Right lobe of liver (tissue), 6 donors: ENCODE results near the gene MTMR2. TPM values are rescaled to one million over a fixed set of nuclear protein-coding genes. Genes with fewer than 3 reads are reported as not detected.

Source experiments
- ATAC-seq, 4 donors: fragments of 200-7000 bp; cut with Tn5 transposase; one replicate each; pipeline ENCODE4 v1.9.1; 2020; ENCODE audit warnings: mild to moderate bottlenecking in 4 of 4, moderate library complexity in 4 of 4
- DNase-seq, 3 donors: peaks; one replicate each; pipeline ENCODE4 v3.0.0-alpha.2; 2020
- H3K27ac ChIP-seq, 3 donors: fragments of 200-600 bp; one replicate each; pipeline ENCODE4 v1.8.0; 2022
- H3K27me3 ChIP-seq, 2 donors: fragments of 200-600 bp; one replicate each; pipeline ENCODE4 v1.8.0; 2022
- H3K36me3 ChIP-seq, 4 donors: fragments of 200-600 bp; sonication (generic) in 1 of 4; one replicate each; pipeline versions ENCODE4 v1.5.1 to v1.8.0; 2017 to 2022; ENCODE audit warnings: control low read depth in 1 of 4
- H3K4me1 ChIP-seq, 4 donors: fragments of 200-600 bp; sonication (generic) in 1 of 4; one replicate each; pipeline versions ENCODE4 v1.5.1 to v1.8.0; 2017 to 2022; ENCODE audit warnings: control low read depth in 1 of 4
- H3K4me3 ChIP-seq, 3 donors: fragments of 200-600 bp; one replicate each; pipeline ENCODE4 v1.8.0; 2022
- H3K9me3 ChIP-seq, 4 donors: fragments of 200-600 bp; sonication (generic) in 1 of 4; one replicate each; pipeline versions ENCODE4 v1.5.1 to v1.8.0; 2017 to 2022; ENCODE audit warnings: control low read depth in 1 of 4
- CTCF ChIP-seq, 4 donors: fragments of 200-600 bp in 3 of 4; fragments of 450-650 bp in 1 of 4; IDR thresholded peaks; one replicate each; pipeline versions ENCODE4 v1.5.1 to v1.8.0; 2016 to 2022; ENCODE audit warnings: antibody characterized with exemption in 4 of 4, mild to moderate bottlenecking in 2 of 4
- POLR2A ChIP-seq: fragments of 450-650 bp; IDR thresholded peaks from one replicate; pipeline ENCODE4 v1.6.1; 2017; ENCODE audit warnings: antibody characterized with exemption, mild to moderate bottlenecking
- WGBS: methylation state at CpG from one replicate; pipeline ENCODE4 v1.1.6; 2018; ENCODE audit warnings: low coverage, low lambda C conversion rate; ENCODE audit not compliant: insufficient coverage; ENCODE audit errors: missing lambda C conversion rate; 5-methylcytosine and 5-hydroxymethylcytosine counted together
- intact Hi-C, 2 donors: fragments of 100-400 bp; cut with DNase I; formaldehyde crosslinking; loops; one replicate each; pipeline versions ENCODE4 v1.11.2 to v1.14.1; 2022
- total RNA-seq, 6 experiments: library from RNA; depleted of rRNA in 2 of 6; stranded (reverse); fragments of >200 nt in 2 of 6; fragmentation: NEBNext Ultra II Directional in 3 of 6; extraction: Animal tissue kit (Norgen Biotek cat#: 25700) in 3 of 6; gene quantifications; one replicate each; pipeline versions ENCODE4 v1.1.0 to v1.2.4, GENCODE V29; 2016 to 2023
- donor health status: DM: no; HTN: yes; CAD: no.
- donor health status: DM: no; HTN: no; CAD: no.
- donor health status: DM: no; HTN: no; CAD: no.
- donor health status: DM: no; HTN: yes; CAD: no.
- donor health status: DM: no; HTN: yes; CAD: no.

The MTMR2 gene
- total RNA-seq, 6 experiments from 2014 or later = 1.7 to 8.7 (median 3.9) TPM

GRCh38 chr11:95793116-95793515, 130.8 kb downstream of the MTMR2 start:
- H3K27me3 ChIP-seq = no peaks in the 10 kb centered on the region
- H3K4me1 ChIP-seq = peaks cover 0 to 21% (median 6%) of the 10 kb centered on the region in 4 donors
- no peak for DNase-seq
- ATAC-seq = no peak
- H3K9me3 ChIP-seq = no peaks in the 10 kb centered on the region
- intact Hi-C loops = no loop called here
- 82% methylated on average over 4 of the region's 4 CpGs for WGBS
- H3K36me3 ChIP-seq = no peaks in the 10 kb centered on the region
- no peak for TF ChIP-seq POLR2A
- TF ChIP-seq CTCF (IDR thresholded peaks at IDR 0.05) = no peak
- peak overlapping the region; percentile 1 to 100 (median 99) for H3K27ac ChIP-seq
- H3K4me3 ChIP-seq = no peak overlapping the region

GRCh38 chr11:95792700-95793099, 131.2 kb downstream of the MTMR2 start:
- Histone ChIP-seq H3K27ac (peak overlapping the region in 2 of 3 donors; percentile 99 to 100), H3K36me3 (peaks cover 0 to 3% (median under 1%) of the 10 kb centered on the region in 4 donors), H3K9me3 (no peaks in the 10 kb centered on the region), H3K27me3 (no peaks in the 10 kb centered on the region), H3K4me1 (peaks cover 0 to 25% (median 7%) of the 10 kb centered on the region in 4 donors), H3K4me3 (no peak overlapping the region)
- no peak for DNase-seq
- no peak for TF ChIP-seq POLR2A
- no peak for TF ChIP-seq CTCF (IDR thresholded peaks at IDR 0.05)
- intact Hi-C loops = no loop called here
- ATAC-seq = no peak
- 87% methylated on average over 7 of the region's 7 CpGs for WGBS

GRCh38 chr11:95792200-95792599, 131.7 kb downstream of the MTMR2 start:
- H3K36me3 ChIP-seq = peaks cover 0 to 8% (median 3%) of the 10 kb centered on the region in 4 donors
- TF ChIP-seq CTCF (IDR thresholded peaks at IDR 0.05) (no peak), POLR2A (no peak)
- intact Hi-C loops = no loop called here
- peak overlapping the region; percentile 82 to 90 (median 89) for H3K4me3 ChIP-seq
- H3K4me1 ChIP-seq = peaks cover 0 to 25% (median 7%) of the 10 kb centered on the region in 4 donors
- WGBS = 25% methylated on average over 5 of the region's 8 CpGs
- DNase-seq (no peak), ATAC-seq (no peak)
- H3K27ac ChIP-seq = peak overlapping the region; percentile 96 to 100 (median 99)
- no peaks in the 10 kb centered on the region for H3K27me3 ChIP-seq
- H3K9me3 ChIP-seq = no peaks in the 10 kb centered on the region

GRCh38 chr11:95791709-95792033, 132.2 kb downstream of the MTMR2 start:
- intact Hi-C loops = no loop called here
- peak overlapping the region; percentile 96 to 100 (median 99) for H3K27ac ChIP-seq
- no peak for DNase-seq

More at GRCh38 chr11:95791709-95792033, 132.2 kb downstream of the MTMR2 start:
- TF ChIP-seq POLR2A (no peak), CTCF (IDR thresholded peaks at IDR 0.05) (no peak)
- Histone ChIP-seq H3K4me1 (peaks cover 0 to 25% (median 7%) of the 10 kb centered on the region in 4 donors), H3K27me3 (no peaks in the 10 kb centered on the region), H3K36me3 (peaks cover 0 to 13% (median 6%) of the 10 kb centered on the region in 4 donors), H3K4me3 (peak overlapping the region; percentile 82 to 90 (median 89)), H3K9me3 (no peaks in the 10 kb centered on the region)
- 14% methylated on average over 8 of the region's 8 CpGs for WGBS
- ATAC-seq = no peak
